ENCODE data around the gene TBCB.
A peak's percentile ranks its signal among the peaks of the same experiment; 100 is the strongest.

GRCh38 chr19:36151144-36152018, 36.1 kb downstream of the TBCB start:
- TF ChIP-seq CTCF (IDR thresholded peaks at IDR 0.05 in 4 of 5, conservative IDR thresholded peaks at IDR 0.05 in 1 of 5) (no peak), POLR2A (IDR thresholded peaks at IDR 0.05) (peak; percentile 73 to 81)
